Measurements from ENCODE around the gene PLD6. TPM values are rescaled to one million over a fixed set of nuclear protein-coding genes. Genes with fewer than 3 reads are reported as not detected.

The PLD6 gene
- total and polyA plus RNA-seq, 12 donors, result 3.7 to 16.3 (median 7.9) TPM

DNA sequence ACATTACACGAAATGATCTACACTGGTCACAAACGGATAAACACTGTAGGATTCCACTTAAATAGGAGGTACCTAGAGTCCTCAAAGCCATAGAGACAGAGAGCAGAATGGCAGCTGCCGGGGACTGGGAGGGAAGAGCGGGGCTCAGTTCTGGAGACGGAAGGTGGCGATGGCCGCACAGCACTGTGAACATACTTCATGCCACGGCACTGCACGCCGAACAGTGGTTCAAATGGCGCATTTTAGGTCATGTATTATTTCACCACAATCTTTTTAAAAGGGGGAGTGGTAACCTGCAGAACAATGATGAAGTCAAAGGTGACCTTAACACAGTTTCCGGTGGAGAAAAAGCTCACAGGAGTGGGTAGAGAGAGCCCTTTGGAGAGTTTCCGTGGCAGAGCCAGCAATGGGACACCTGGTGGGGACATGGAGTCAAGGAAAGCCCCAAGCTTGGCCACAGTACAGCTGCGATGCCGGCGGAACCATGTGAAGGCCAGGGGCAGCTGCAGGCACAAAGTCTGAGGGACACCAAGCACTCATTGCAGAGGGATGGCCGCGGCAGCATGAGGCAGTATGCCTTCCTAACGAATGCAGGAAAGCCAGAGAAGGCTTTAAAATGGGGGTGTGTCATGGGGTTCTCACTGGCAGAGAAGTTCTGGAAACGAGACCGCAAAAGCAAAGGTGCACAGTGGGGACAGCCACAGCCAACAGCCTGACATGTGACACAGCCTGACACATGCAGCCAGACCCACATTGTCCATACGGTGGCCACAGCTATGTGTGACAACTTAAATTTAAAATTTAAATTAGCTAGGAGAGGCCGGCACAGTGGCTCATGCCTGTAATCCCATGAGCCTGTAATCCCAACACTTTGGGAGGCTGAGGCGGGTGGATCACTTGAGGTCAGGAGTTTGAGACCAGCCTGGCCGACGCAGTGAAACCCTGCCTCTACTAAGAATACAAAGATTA lies 23.6 kb upstream of the PLD6 start:
- TF ChIP-seq, protein P1, sequence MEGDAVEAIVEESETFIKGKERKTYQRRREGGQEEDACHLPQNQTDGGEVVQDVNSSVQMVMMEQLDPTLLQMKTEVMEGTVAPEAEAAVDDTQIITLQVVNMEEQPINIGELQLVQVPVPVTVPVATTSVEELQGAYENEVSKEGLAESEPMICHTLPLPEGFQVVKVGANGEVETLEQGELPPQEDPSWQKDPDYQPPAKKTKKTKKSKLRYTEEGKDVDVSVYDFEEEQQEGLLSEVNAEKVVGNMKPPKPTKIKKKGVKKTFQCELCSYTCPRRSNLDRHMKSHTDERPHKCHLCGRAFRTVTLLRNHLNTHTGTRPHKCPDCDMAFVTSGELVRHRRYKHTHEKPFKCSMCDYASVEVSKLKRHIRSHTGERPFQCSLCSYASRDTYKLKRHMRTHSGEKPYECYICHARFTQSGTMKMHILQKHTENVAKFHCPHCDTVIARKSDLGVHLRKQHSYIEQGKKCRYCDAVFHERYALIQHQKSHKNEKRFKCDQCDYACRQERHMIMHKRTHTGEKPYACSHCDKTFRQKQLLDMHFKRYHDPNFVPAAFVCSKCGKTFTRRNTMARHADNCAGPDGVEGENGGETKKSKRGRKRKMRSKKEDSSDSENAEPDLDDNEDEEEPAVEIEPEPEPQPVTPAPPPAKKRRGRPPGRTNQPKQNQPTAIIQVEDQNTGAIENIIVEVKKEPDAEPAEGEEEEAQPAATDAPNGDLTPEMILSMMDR (IDR thresholded peaks at IDR 0.05), result no peak
- 85 to 87% methylated on average over 26 of the region's 26 CpGs for WGBS, 2 donors
- H3K4me1 ChIP-seq, result peaks cover 0 to 57% (median 38%) of the 10 kb centered on the region in 9 donors

DNA sequence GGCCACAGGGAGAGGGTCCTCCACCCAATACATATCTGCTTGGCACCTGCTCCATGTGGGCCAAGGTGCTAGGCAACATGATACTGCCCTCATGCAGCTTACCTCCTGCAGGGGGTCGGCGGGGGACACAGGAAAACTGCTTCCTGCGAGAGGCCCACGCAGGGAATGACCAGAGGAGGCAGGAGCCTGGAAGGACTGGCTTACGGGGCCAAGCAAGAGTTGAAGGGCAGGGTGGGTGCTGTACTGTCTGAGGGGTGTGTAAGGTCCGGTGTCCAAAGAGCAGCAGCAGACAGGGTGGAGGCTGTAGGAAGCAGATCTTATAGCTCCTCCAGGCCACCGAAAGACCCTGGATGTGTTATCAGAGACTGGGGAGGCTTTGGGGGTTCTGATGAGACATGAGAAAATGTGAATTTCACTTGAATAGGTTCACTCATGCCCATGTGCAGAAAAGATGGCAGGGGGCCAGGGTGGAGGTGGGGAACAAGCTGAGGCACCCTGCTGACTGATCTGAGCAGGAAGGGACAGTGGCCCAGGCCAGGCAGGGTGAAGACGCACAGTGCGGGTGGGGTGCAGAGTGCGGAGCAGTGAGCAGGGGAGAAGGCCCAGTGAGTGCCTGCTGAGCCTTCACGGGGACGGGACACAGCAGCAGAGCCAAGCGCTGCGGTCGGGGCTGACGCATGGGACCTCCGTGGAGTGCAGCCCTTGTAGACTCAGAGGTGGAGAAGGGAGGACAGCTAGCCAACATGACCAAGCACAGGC lies 22.6 kb upstream of the PLD6 start:
- Histone ChIP-seq H3K27me3 (no peaks in the 10 kb centered on the region), H3K4me3 (no peak overlapping the region), H3K4me1 (peaks cover 0 to 47% (median 33%) of the 10 kb centered on the region in 9 donors), H3K9me3 (no peaks in the 10 kb centered on the region), H3K36me3 (peaks cover 0 to 96% (median 69%) of the 10 kb centered on the region in 9 donors), H3K27ac (peak overlapping the region in 8 of 10 donors; percentile 31 to 78 (median 66))
- ATAC-seq (peak in 7 of 8 donors; percentile 28 to 73 (median 52)), DNase-seq (peak in 1 of 2 donors; percentile 47)
- intact Hi-C loops (cut with DNase I), result no loop called here
- 60 to 77% methylated on average over 17 of the region's 17 CpGs for WGBS, 2 donors
- TF ChIP-seq, protein P1 (IDR thresholded peaks at IDR 0.05), result no peak

More for the DNA sequence above, 23.6 kb upstream of the PLD6 start:
- intact Hi-C loops (cut with DNase I), result loop anchor here in 6 of 10 donors (10.0 kb wide), 3 partner anchors 75 to 225 kb away; no protein-coding TSS in a partner anchor
- DNase-seq (no peak), ATAC-seq (no peak)
- Histone ChIP-seq H3K9me3 (no peaks in the 10 kb centered on the region), H3K27ac (peak overlapping the region in 6 of 10 donors; percentile 50 to 78 (median 70)), H3K4me3 (no peak overlapping the region), H3K36me3 (peaks cover 0 to 86% (median 59%) of the 10 kb centered on the region in 9 donors), H3K27me3 (no peaks in the 10 kb centered on the region)

DNA sequence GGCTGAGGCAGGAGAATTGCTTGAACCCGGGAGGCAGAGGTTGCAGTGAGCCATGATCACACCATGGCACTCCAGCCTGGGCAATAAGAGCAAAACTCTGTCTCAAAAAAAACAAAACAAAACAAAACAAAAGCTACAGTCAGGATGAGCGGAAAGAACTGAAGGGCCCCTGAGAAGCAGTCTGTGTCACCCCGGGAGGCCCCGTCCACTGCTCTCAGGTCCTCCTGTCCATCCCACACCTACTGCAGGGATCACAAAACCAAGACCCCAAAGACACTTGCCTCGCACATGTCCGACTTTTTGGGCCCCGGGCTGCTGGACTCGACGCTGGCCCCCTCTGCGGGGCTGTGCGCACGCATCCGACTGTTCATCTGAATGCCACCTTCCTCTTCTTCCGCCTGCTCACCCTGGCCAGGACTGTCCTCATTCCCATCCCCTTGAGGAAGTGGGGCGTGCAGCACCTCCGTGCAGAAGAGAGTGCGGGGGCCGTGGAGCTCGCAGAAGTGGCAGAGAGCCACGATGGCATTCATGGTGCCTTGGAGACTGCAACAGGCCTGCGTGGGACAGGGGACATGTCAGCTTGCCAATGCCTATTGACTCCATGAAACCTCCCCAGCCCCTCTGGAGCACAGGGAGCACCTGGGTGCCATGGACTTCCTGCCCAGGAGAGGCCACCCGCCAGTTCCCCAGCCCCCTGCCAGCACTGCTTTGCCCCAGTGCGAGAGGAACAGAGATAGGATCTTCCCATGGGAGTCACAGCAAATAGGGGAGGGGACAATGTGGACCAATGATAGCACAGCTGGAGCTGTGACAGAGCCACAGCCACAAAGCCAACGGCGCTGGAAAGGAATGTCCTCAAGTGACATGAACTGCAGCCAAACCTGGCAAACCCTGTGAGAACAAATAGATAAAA lies 21.7 kb upstream of the PLD6 start:
- Histone ChIP-seq H3K4me3 (no peak overlapping the region), H3K27ac (peak overlapping the region in 8 of 10 donors; percentile 50 to 78 (median 66)), H3K36me3 (peaks cover 0 to 100% (median 77%) of the 10 kb centered on the region in 9 donors), H3K4me1 (peaks cover 0 to 43% (median 28%) of the 10 kb centered on the region in 9 donors), H3K27me3 (no peaks in the 10 kb centered on the region), H3K9me3 (no peaks in the 10 kb centered on the region)
- TF ChIP-seq, protein P1 (IDR thresholded peaks at IDR 0.05), result no peak
- ATAC-seq (peak; percentile 82 to 95 (median 87)), DNase-seq (peak; percentile 57 to 60)
- intact Hi-C loops (cut with DNase I), result no loop called here
- 70 to 71% methylated on average over 25 of the region's 25 CpGs for WGBS, 2 donors

Measured in heart right ventricle (tissue), 16 donors.